Liver (tissue), 9 donors: ENCODE results near the gene NCK2. TPM values are rescaled to one million over a fixed set of nuclear protein-coding genes. Genes with fewer than 3 reads are reported as not detected.

ENCODE experiments used
- DNase-seq: peaks from one replicate; pipeline ENCODE4 v3.0.0-alpha.2; 2017; ENCODE audit warnings: low spot score
- H3K27ac ChIP-seq, 2 donors: one replicate each; pipeline ENCODE4 v1.7.0; 2013; ENCODE audit warnings: inconsistent platforms in 2 of 2, low read length in 2 of 2, control low read depth in 1 of 2, low read depth in 1 of 2, mild to moderate bottlenecking in 1 of 2
- H3K27me3 ChIP-seq, 4 donors: one replicate each; pipeline versions ENCODE4 v1.6.1 to v1.7.0; 2013; ENCODE audit warnings: low read length in 3 of 4, inconsistent platforms in 1 of 4, mild to moderate bottlenecking in 1 of 4, moderate library complexity in 1 of 4; ENCODE audit not compliant: control insufficient read depth in 4 of 4, insufficient read depth in 4 of 4
- H3K36me3 ChIP-seq, 4 donors: one replicate each; pipeline versions ENCODE4 v1.6.1 to v1.7.0; 2013; ENCODE audit warnings: low read length in 3 of 4, mild to moderate bottlenecking in 3 of 4, low read depth in 1 of 4, moderate library complexity in 1 of 4; ENCODE audit not compliant: control insufficient read depth in 4 of 4, insufficient read depth in 3 of 4
- H3K4me1 ChIP-seq, 4 donors: one replicate each; pipeline versions ENCODE4 v1.6.1 to v1.7.0; 2013; ENCODE audit warnings: low read length in 3 of 4, mild to moderate bottlenecking in 3 of 4, moderate library complexity in 1 of 4; ENCODE audit not compliant: control insufficient read depth in 4 of 4, insufficient read depth in 4 of 4
- H3K4me3 ChIP-seq, 3 donors: one replicate each; pipeline versions ENCODE4 v1.6.1 to v1.7.0; 2013; ENCODE audit warnings: low read length in 3 of 3, control low read depth in 1 of 3, low read depth in 1 of 3, mild to moderate bottlenecking in 1 of 3
- H3K9ac ChIP-seq, 2 donors: one replicate each; pipeline ENCODE4 v1.7.0; 2013; ENCODE audit warnings: low read length in 2 of 2, mild to moderate bottlenecking in 2 of 2, moderate library complexity in 2 of 2, control low read depth in 1 of 2, low read depth in 1 of 2
- H3K9me3 ChIP-seq, 4 donors: one replicate each; pipeline versions ENCODE4 v1.6.1 to v1.7.0; 2013; ENCODE audit warnings: low read length in 3 of 4; ENCODE audit not compliant: control insufficient read depth in 4 of 4
- ATF3 ChIP-seq: IDR thresholded peaks from 2 replicates; pipeline ENCODE4 v1.6.1; 2016; ENCODE audit warnings: antibody characterized with exemption
- CTCF ChIP-seq: fragments of 150-350 bp; IDR thresholded peaks from 2 replicates; pipeline ENCODE4 v1.5.1; 2017; ENCODE audit warnings: improper control_type of control experiment, low read depth, low read length; ENCODE audit not compliant: missing input control
- EGR1 ChIP-seq, 2 donors: IDR thresholded peaks; 2 replicates each; pipeline ENCODE4 v1.6.1; 2016 to 2018; ENCODE audit warnings: antibody characterized with exemption in 2 of 2, low read depth in 2 of 2
- FOXA1 ChIP-seq: IDR thresholded peaks from 2 replicates; pipeline ENCODE4 v1.6.1; 2016; ENCODE audit warnings: antibody characterized with exemption
- FOXA2 ChIP-seq: IDR thresholded peaks from 2 replicates; pipeline ENCODE4 v1.6.1; 2016; ENCODE audit warnings: antibody characterized with exemption
- GABPA ChIP-seq, 2 donors: IDR thresholded peaks in 1 of 2; conservative IDR thresholded peaks in 1 of 2; 2 replicates each; pipeline ENCODE4 v1.6.1; 2016; ENCODE audit warnings: antibody characterized with exemption in 2 of 2, mild to moderate bottlenecking in 1 of 2, moderate library complexity in 1 of 2
- HNF4A ChIP-seq, 2 donors: conservative IDR thresholded peaks; 2 replicates each; pipeline ENCODE4 v1.6.1; 2016; ENCODE audit warnings: antibody characterized with exemption in 2 of 2, mild to moderate bottlenecking in 2 of 2
- HNF4G ChIP-seq: IDR thresholded peaks from 2 replicates; pipeline ENCODE4 v1.6.1; 2016; ENCODE audit warnings: antibody characterized with exemption
- MAX ChIP-seq: IDR thresholded peaks from 2 replicates; pipeline ENCODE4 v1.6.1; 2016; ENCODE audit warnings: antibody characterized with exemption
- NR2F2 ChIP-seq: IDR thresholded peaks from 2 replicates; pipeline ENCODE4 v1.6.1; 2016; ENCODE audit warnings: antibody characterized with exemption
- RAD21 ChIP-seq, 2 donors: IDR thresholded peaks; 2 replicates each; pipeline ENCODE4 v1.6.1; 2016; ENCODE audit warnings: antibody characterized with exemption in 2 of 2, mild to moderate bottlenecking in 2 of 2
- REST ChIP-seq: IDR thresholded peaks from 2 replicates; pipeline ENCODE4 v1.6.1; 2016; ENCODE audit warnings: antibody characterized with exemption, mild to moderate bottlenecking
- RXRA ChIP-seq, 2 donors: IDR thresholded peaks; 2 replicates each; pipeline ENCODE4 v1.6.1; 2017 to 2018; ENCODE audit warnings: antibody characterized with exemption in 2 of 2, mild to moderate bottlenecking in 1 of 2
- TAF1 ChIP-seq: conservative IDR thresholded peaks from 2 replicates; pipeline ENCODE4 v1.6.1; 2016; ENCODE audit warnings: antibody characterized with exemption, mild to moderate bottlenecking
- YY1 ChIP-seq: IDR thresholded peaks from 2 replicates; pipeline ENCODE4 v1.6.1; 2016; ENCODE audit warnings: antibody characterized with exemption, mild to moderate bottlenecking
- ZBTB33 ChIP-seq: IDR thresholded peaks from 2 replicates; pipeline ENCODE4 v1.6.1; 2016; ENCODE audit warnings: antibody characterized with exemption
- WGBS: extraction: QIAGEN DNeasy Blood & Tissue Kit; methylation state at CpG from one replicate; pipeline ENCODE4 v1.1.7; 2013; 5-methylcytosine and 5-hydroxymethylcytosine counted together
- polyA plus RNA-seq, 2 donors: library from polyadenylated mRNA; stranded (reverse) in 1 of 2; unstranded in 1 of 2; fragments of 200-250 nt in 1 of 2; fragments of >200 nt in 1 of 2; fragmentation: Nextera tagmentation in 1 of 2; extraction: Ambion mirVana in 1 of 2; gene quantifications; one replicate each; pipeline versions ENCODE4 v1.2.1 to v1.2.3, GENCODE V29; 2013 to 2015
- total RNA-seq, 2 donors: library from RNA; depleted of rRNA; stranded (reverse); fragments of >200 nt; gene quantifications; one replicate each; pipeline ENCODE4 v1.2.3, GENCODE V29; 2014
- donor health status: healthy.
- donor health status: healthy.
- donor health status: healthy.
- donor health status: healthy.
- donor health status: healthy.

Gene NCK2
- total and polyA plus RNA-seq, 4 donors = 3.4 to 15.0 (median 10.7) TPM

- Histone ChIP-seq H3K9me3 (peaks cover 0 to 7% (median 2%) of the 10 kb centered on the region in 4 donors), H3K27ac (no peak overlapping the region), H3K4me3 (no peak overlapping the region), H3K36me3 (no peaks in the 10 kb centered on the region), H3K27me3 (no peaks in the 10 kb centered on the region), H3K9ac (no peak overlapping the region), H3K4me1 (peaks cover 6 to 24% (median 23%) of the 10 kb centered on the region in 4 donors)
- TF ChIP-seq ZBTB33 (no peak), NR2F2 (no peak), RAD21 (IDR thresholded peaks at IDR 0.05) (no peak)
- DNase-seq = no peak
- WGBS = 89% methylated on average over 3 of the region's 3 CpGs
Observed at GRCh38 chr2:105887256-105887655, 142.5 kb downstream of the NCK2 start.

GRCh38 chr2:105888625-105889024 lies 143.9 kb downstream of the NCK2 start:
- no peak overlapping the region for H3K4me3 ChIP-seq
- TF ChIP-seq EGR1 (IDR thresholded peaks at IDR 0.05; ENCODE audit: low read depth in 2 of 2) (no peak), HNF4G (no peak), RAD21 (IDR thresholded peaks at IDR 0.05) (peak; percentile 22 to 73), CTCF (peak; percentile 19)
- peaks cover 0 to 7% (median 2%) of the 10 kb centered on the region in 4 donors for H3K9me3 ChIP-seq
- no peaks in the 10 kb centered on the region for H3K36me3 ChIP-seq
- peaks cover 6 to 24% (median 23%) of the 10 kb centered on the region in 4 donors for H3K4me1 ChIP-seq
- no peaks in the 10 kb centered on the region for H3K27me3 ChIP-seq
- no peak for DNase-seq
- no peak overlapping the region for H3K9ac ChIP-seq
- 96% methylated on average over 2 of the region's 2 CpGs for WGBS
- no peak overlapping the region for H3K27ac ChIP-seq

- Histone ChIP-seq H3K9me3 (peaks cover 0 to 7% (median 2%) of the 10 kb centered on the region in 4 donors), H3K9ac (no peak overlapping the region), H3K4me1 (peaks cover 6 to 24% (median 23%) of the 10 kb centered on the region in 4 donors), H3K27ac (no peak overlapping the region), H3K36me3 (no peaks in the 10 kb centered on the region), H3K4me3 (no peak overlapping the region), H3K27me3 (no peaks in the 10 kb centered on the region)
- DNase-seq = no peak
- 66% methylated on average over 3 of the region's 3 CpGs for WGBS
- TF ChIP-seq YY1 (no peak), FOXA2 (no peak), HNF4G (no peak), GABPA (IDR thresholded peaks at IDR 0.05 in 1 of 2, conservative IDR thresholded peaks at IDR 0.05 in 1 of 2) (no peak), FOXA1 (no peak), MAX (no peak), TAF1 (no peak), HNF4A (conservative IDR thresholded peaks at IDR 0.05) (no peak), EGR1 (IDR thresholded peaks at IDR 0.05; ENCODE audit: low read depth in 2 of 2) (no peak), RXRA (IDR thresholded peaks at IDR 0.05) (no peak), ATF3 (no peak), RAD21 (IDR thresholded peaks at IDR 0.05) (no peak), REST (no peak), CTCF (no peak)
Observed at GRCh38 chr2:105889046-105889445, 144.3 kb downstream of the NCK2 start.
